ENCODE data around the gene CARMIL1. TPM values are rescaled to one million over a fixed set of nuclear protein-coding genes. Genes with fewer than 3 reads are reported as not detected.

Gene CARMIL1
- total and polyA plus RNA-seq, 10 of the 15 experiments (the other 5 are each of a cell fraction or from before 2014, with no cell fraction given): 6.4 to 18.1 (median 10.3) TPM

DNA sequence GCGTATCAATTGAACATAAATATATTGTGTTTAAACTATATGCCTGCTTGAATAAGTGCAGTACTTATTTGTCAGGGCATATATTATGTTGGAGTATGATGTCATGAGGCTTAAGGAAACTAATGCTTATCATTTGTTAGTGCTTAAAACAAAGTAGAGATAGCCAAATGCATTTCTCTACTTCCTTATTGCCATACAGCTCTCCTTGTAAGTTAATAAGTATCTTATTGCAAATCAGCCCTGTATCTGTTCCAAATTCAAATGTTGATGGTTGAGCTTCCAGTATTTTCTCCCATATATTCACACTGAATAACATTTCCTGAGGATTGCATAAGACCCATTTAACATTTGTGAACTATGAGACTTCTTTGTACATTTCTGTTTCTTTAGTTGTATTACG, 57.8 kb downstream of the CARMIL1 start (continued):
- TF ChIP-seq NR2C2 (IDR thresholded peaks at IDR 0.05; ENCODE audit: borderline replicate concordance, control insufficient read depth, insufficient read length, low read depth) (no peak), NR2C1 (IDR thresholded peaks at IDR 0.05) (no peak), CHD4 (IDR thresholded peaks at IDR 0.05) (no peak), FOS (IDR thresholded peaks at IDR 0.05; ENCODE audit: borderline replicate concordance, extremely low read depth, insufficient read length) (no peak)

DNA sequence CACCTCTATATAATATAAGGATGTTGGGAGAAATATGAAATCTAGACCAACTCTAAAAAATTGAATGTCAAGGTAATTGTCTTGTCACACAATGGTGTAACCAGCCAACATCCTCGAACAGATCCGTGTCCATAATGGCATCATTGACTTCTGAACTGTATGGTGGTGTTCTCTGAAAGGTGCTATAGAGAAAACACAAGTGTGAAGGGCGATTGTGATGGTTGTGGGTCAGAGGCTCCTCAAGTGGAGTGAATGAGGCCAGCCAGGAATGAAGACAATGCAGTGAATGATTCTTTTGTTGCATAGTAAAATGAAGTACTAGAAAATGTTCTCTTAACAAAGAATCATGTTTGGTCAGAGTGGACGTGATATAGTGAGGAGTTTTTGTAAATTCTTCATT, 58.3 kb downstream of the CARMIL1 start:
- WGBS (ENCODE audit: insufficient coverage, insufficient replicate concordance, low lambda C conversion rate, missing lambda C conversion rate): 43% methylated on average over 4 of the region's 4 CpGs
- POLR2A ChIA-PET: interaction anchor here (1.3 kb wide), 1 partner anchor 14 kb away, joined by 3 read pairs; no protein-coding TSS in a partner anchor
- intact Hi-C loops (cut with micrococcal nuclease; ENCODE audit: unreplicated experiment) (no loop called here), in situ Hi-C loops (cut with MboI) (no loop called here)
- no peak overlapping the region for H3K4me3 ChIP-seq
- no TSS peak for BruUV-seq (replicated peaks)
- H3K9me3 ChIP-seq (replicated peaks; ENCODE audit: control insufficient read depth, insufficient read depth, low read length): no peaks in the 10 kb centered on the region
- no peak overlapping the region for H3K27ac ChIP-seq (ENCODE audit: control insufficient read depth, insufficient read depth)
- 0 out of 4 replicates have a peak, but pooled peaks cover 0 to 2% of the 10 kb centered on the region in 2 experiments for H3K27me3 ChIP-seq (replicated peaks in 1 of 2; ENCODE audit: control insufficient read depth in 2 of 2, insufficient read depth in 2 of 2, low read length in 1 of 2)
- peaks cover 7% of the 10 kb centered on the region for H3K4me1 ChIP-seq (ENCODE audit: control insufficient read depth, insufficient read depth, low read length)
- SMC1A ChIA-PET (ENCODE audit: uncharacterized antibody, unreplicated experiment): interaction anchor here (1.0 to 2.1 kb wide), 3 partner anchors 20 to 68 kb away, joined by 3 to 5 read pairs (median 3); no protein-coding TSS in a partner anchor
- FAIRE-seq (no peak), ATAC-seq (no peak), DNase-seq (ENCODE audit: low read depth, low spot score) (no peak)
- peaks cover 2% of the 10 kb centered on the region for H3K79me2 ChIP-seq (ENCODE audit: control insufficient read depth, insufficient read depth, low read length)
- RAD21 ChIA-PET (ENCODE audit: unreplicated experiment): no interaction called here
- H3K36me3 ChIP-seq (ENCODE audit: control insufficient read depth in 2 of 2, insufficient read depth in 2 of 2, low read length in 1 of 2): no peaks in the 10 kb centered on the region
- H4K20me1 ChIP-seq (ENCODE audit: control insufficient read depth, insufficient read depth): no peaks in the 10 kb centered on the region
- no peak overlapping the region for H2AFZ ChIP-seq (ENCODE audit: control insufficient read depth, low read depth, low read length)
- CTCF ChIA-PET: interaction anchor here (0.7 to 0.8 kb wide), 2 partner anchors 72 to 487 kb away, joined by 3 to 4 read pairs; no protein-coding TSS in a partner anchor
- H3K9ac ChIP-seq (ENCODE audit: control insufficient read depth, insufficient read depth, low read length): no peak overlapping the region
- H3K4me2 ChIP-seq (ENCODE audit: control insufficient read depth, insufficient read depth): no peak overlapping the region
- TF ChIP-seq SREBF1 (IDR thresholded peaks at IDR 0.05; ENCODE audit: low read length) (no peak), ZNF384 (IDR thresholded peaks at IDR 0.05; ENCODE audit: borderline replicate concordance, low read depth, low read length) (no peak), KLF5 (IDR thresholded peaks at IDR 0.05; ENCODE audit: partially characterized antibody) (no peak), ZZZ3 (IDR thresholded peaks at IDR 0.05; ENCODE audit: control insufficient read depth, insufficient read length, low read depth) (no peak), POLR2A (IDR thresholded peaks at IDR 0.05; ENCODE audit: low read depth, low read length) (no peak), CHD1 (IDR thresholded peaks at IDR 0.05; ENCODE audit: low read depth, low read length) (no peak), RBBP5 (conservative IDR thresholded peaks at IDR 0.05) (no peak), KAT2A (conservative IDR thresholded peaks at IDR 0.05; ENCODE audit: control insufficient read depth, low read depth, low read length) (no peak), WRNIP1 (IDR thresholded peaks at IDR 0.05; ENCODE audit: borderline replicate concordance, low read depth, low read length) (no peak), DPF2 (IDR thresholded peaks at IDR 0.05) (no peak), GATAD2B (conservative IDR thresholded peaks at IDR 0.05; ENCODE audit: low read depth) (no peak), MTA2 (IDR thresholded peaks at IDR 0.05; ENCODE audit: low read depth) (no peak), RB1 (IDR thresholded peaks at IDR 0.05; ENCODE audit: borderline replicate concordance) (no peak), CHD4 (IDR thresholded peaks at IDR 0.05) (no peak)
- TF ChIP-seq, protein P1, sequence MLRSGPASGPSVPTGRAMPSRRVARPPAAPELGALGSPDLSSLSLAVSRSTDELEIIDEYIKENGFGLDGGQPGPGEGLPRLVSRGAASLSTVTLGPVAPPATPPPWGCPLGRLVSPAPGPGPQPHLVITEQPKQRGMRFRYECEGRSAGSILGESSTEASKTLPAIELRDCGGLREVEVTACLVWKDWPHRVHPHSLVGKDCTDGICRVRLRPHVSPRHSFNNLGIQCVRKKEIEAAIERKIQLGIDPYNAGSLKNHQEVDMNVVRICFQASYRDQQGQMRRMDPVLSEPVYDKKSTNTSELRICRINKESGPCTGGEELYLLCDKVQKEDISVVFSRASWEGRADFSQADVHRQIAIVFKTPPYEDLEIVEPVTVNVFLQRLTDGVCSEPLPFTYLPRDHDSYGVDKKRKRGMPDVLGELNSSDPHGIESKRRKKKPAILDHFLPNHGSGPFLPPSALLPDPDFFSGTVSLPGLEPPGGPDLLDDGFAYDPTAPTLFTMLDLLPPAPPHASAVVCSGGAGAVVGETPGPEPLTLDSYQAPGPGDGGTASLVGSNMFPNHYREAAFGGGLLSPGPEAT (IDR thresholded peaks at IDR 0.05; ENCODE audit: low read depth): no peak
- TF ChIP-seq, protein P2, sequence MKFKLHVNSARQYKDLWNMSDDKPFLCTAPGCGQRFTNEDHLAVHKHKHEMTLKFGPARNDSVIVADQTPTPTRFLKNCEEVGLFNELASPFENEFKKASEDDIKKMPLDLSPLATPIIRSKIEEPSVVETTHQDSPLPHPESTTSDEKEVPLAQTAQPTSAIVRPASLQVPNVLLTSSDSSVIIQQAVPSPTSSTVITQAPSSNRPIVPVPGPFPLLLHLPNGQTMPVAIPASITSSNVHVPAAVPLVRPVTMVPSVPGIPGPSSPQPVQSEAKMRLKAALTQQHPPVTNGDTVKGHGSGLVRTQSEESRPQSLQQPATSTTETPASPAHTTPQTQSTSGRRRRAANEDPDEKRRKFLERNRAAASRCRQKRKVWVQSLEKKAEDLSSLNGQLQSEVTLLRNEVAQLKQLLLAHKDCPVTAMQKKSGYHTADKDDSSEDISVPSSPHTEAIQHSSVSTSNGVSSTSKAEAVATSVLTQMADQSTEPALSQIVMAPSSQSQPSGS (IDR thresholded peaks at IDR 0.05; ENCODE audit: low read length): no peak
- TF ChIP-seq, protein P3, sequence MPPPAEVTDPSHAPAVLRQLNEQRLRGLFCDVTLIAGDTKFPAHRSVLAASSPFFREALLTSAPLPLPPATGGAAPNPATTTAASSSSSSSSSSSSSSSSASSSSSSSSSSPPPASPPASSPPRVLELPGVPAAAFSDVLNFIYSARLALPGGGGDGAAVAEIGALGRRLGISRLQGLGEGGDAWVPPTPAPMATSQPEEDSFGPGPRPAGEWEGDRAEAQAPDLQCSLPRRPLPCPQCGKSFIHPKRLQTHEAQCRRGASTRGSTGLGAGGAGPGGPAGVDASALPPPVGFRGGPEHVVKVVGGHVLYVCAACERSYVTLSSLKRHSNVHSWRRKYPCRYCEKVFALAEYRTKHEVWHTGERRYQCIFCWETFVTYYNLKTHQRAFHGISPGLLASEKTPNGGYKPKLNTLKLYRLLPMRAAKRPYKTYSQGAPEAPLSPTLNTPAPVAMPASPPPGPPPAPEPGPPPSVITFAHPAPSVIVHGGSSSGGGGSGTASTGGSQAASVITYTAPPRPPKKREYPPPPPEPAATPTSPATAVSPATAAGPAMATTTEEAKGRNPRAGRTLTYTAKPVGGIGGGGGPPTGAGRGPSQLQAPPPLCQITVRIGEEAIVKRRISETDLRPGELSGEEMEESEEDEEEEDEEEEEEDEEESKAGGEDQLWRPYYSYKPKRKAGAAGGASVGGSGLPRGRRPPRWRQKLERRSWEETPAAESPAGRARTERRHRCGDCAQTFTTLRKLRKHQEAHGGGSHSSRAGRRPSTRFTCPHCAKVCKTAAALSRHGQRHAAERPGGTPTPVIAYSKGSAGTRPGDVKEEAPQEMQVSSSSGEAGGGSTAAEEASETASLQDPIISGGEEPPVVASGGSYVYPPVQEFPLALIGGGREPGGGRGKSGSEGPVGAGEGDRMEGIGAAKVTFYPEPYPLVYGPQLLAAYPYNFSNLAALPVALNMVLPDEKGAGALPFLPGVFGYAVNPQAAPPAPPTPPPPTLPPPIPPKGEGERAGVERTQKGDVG (CRISPR knock-in tag; IDR thresholded peaks at IDR 0.05): no peak
